NK-92 (cell line): Measurements from ENCODE around the gene SREK1.
"Not testable (repeated sequence)": the region's sequence is repeated elsewhere in the genome, so short reads cannot be mapped to it uniquely, and the experiment has no call there.

Experiments used
- DNase-seq: peaks from one replicate; lab custom pipeline; 2025; ENCODE audit not compliant: unreplicated experiment; lab: John Stamatoyannopoulos, UW

SREK1 gene, protein sequence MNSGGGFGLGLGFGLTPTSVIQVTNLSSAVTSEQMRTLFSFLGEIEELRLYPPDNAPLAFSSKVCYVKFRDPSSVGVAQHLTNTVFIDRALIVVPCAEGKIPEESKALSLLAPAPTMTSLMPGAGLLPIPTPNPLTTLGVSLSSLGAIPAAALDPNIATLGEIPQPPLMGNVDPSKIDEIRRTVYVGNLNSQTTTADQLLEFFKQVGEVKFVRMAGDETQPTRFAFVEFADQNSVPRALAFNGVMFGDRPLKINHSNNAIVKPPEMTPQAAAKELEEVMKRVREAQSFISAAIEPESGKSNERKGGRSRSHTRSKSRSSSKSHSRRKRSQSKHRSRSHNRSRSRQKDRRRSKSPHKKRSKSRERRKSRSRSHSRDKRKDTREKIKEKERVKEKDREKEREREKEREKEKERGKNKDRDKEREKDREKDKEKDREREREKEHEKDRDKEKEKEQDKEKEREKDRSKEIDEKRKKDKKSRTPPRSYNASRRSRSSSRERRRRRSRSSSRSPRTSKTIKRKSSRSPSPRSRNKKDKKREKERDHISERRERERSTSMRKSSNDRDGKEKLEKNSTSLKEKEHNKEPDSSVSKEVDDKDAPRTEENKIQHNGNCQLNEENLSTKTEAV

DNA sequence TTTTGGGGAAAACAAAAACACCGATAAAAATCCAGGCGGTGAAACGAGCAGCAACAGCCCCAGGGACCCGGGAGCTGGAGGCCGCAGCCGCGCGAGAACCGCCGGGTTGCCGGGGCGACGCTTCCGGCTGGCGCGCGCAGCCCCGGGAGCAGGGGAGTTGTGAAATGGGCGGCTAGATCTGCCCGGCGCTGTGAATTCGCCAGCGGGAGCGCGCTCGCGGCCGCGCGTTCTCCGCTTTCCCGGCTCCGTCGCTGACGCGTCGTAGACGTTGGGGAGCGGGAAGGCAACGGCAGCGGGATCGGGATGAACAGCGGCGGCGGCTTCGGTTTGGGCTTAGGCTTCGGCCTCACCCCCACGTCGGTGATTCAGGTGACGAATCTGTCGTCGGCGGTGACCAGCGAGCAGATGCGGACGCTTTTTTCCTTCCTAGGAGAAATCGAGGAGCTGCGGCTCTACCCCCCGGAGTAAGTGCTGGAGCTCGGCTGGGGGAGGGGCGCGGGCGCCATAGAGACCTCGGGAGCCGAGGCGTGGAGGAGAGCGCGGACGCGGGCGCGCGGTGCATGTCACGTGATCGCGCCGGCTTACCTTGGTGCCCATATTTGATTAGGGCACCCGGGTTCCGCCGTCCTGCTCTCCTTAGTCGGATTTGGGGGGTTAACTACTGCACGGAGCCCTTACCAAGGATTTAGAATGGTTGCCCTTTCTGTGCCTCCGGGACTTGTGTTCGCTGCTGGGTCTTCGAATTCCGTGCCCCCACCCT is at the start of gene SREK1:
Gene SREK1, plus strand, starts transcription at position 227 of the 760 bp plus-strand sequence. Its CDS starts 77 bp downstream, at position 304.
- no peak for DNase-seq

DNA sequence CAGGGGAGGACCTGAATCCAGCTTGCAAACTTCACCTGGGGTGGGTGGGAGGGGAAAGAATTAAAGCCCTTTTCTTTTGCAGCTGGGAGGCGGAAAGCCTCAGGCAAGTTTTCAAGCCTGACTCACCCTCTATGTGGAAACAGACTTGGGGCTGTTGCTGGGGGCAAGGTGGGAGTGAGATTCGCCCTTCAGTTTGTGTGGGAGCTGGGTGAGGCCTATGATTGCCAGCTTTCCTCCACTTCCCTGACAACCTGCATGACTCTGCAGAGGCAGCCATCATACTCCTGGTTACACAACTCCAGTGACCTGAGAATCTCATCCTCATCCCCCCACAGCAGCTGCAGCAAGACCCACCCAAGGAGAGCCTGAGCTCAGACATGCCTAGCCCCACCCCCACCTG is 43.2 kb upstream of the SREK1 start:
- no peak for DNase-seq

DNA sequence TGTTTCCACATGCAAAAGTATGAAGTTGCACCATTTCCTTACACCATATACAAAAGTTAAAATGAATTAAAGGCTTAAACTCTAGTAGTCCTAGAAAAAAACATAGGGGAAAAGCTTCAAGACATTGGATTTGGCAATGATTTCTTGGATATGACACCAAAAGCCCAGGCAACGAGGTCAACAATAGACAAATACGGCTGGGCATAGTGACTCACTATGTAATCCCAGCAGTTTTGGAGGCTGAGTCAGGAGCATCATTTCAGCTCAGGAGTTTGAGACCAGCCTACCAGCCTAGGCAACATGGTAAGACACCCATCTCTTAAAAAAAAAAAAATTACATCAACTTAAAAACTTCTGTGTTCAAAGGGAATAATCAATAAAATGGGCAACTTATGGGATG is 30.9 kb upstream of the SREK1 start:
- no peak for DNase-seq

DNA sequence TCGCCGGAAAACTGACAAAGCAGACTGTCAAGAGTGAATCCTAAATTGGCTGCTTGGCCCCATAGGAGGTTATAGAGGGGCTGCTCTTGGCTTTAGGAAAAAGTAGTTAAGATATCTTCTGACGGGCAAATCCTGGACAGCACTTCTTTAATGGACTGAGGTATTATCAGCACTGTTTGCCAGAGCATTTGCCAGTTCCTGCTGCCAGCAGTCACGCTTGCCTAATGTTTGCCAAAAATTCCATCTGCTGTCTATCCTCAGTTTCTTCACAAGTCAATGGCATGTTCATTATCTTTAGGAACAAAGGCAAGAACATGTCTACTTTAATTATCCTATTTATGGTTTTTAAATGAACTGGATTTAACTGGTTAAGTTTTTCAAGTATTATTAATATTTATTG is 25.8 kb upstream of the SREK1 start:
- DNase-seq, result no peak

DNA sequence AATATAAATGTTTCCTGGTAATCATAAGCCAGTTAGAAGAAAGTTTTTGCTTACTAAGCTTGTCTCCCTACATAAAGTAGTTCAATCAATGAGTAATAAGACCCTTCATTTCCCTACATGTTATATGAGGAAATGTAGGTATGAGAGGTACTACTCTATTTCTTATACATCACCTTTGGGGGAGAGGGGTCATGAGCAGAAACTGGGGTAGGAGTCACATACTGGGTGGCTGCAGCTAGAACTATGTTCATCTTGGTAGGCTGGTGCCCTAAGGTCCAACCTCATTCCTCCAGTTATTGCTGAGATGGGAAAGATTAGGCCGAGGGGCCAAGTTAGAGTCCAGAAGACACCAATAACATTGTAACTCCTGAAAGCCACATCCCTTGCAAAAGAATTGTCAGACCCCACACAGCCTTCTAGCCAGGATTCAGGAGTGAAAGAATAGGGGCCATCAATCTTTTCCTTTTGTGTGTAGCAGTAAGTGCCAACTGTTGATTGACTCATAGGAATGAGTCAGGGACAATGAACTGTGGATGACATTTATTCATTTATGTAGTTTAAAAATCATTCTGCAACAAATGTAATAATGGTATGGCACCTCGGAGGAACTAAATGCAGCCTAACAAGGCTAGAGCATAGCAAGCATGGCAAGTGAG is 21.6 kb upstream of the SREK1 start:
- DNase-seq, result no peak

DNA sequence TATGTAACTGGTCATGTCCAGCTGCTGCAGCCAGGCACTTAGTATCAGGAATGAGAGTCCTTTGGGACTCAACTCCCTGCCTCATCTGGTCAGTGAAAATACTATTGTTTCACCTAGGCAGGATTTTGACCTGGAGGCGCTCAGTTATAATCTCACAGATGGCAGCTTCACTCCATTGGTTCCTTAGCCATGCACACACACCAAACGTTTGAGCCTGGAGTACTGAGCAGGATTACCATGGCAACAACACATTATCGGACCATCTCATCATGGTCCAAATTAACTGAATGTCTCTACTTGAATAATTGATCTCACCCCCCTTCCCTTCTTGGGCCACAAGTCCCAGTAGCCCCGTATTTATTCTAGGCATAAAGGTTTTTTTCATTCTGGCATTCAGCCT is 15.0 kb upstream of the SREK1 start:
- no peak for DNase-seq

DNA sequence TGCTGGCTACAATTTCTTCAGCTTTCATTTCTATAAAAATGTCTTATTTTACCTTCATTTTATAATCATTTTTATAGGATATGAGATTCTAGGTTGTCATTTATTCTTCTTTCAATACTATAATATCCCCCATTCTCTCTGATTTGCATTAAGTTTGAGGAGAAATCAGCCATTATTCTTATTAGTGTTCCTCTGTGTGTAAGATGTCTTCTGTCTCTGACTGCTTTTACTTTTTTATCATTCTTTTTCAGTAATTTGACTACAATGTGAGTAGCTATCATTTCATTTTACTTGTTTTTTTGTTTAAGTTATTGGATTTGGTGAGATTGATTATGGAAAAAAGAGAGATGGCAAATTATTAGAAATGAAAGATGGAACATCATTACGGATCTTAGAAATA is 13.6 kb upstream of the SREK1 start:
- DNase-seq, result no peak

DNA sequence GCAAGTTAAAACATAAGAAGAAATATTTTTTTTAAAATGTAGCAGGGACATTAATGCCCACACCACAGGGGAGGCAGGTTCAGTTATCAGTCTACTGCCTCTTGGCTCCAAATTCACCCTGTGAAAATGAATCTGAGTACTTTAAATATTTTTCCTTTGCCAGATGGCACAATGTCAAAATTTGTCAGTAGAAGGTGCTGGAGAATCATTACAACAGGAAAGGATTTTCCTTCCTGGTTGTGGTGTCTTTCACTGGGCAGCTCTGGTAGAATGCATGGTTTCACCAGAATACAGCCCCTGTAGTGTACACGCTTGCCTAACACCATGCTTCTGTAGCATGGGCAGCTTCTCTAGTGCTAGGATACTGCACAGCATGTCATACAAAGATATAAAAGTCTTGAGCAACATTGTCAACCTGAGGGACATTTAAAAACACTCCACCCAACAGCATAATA is 9.7 kb upstream of the SREK1 start:
- no peak for DNase-seq

DNA sequence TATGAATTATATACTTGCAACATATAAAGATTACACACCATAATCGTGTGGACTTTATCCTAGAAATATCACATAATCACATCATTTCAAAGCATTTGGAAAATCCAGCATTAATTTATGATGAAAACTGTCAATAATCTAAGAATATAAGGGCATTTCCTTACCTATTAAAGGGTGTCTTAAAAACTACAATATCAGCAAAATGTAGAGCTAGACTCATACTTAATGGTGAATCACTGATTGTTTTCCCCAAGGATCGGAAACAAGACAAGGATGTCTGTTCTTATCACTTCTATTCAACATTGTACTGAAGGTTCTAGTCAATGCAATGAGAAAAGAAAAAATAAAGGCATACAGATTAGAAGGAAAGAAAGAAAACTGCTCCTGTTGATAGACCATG is 8.0 kb upstream of the SREK1 start:
- no peak for DNase-seq

DNA sequence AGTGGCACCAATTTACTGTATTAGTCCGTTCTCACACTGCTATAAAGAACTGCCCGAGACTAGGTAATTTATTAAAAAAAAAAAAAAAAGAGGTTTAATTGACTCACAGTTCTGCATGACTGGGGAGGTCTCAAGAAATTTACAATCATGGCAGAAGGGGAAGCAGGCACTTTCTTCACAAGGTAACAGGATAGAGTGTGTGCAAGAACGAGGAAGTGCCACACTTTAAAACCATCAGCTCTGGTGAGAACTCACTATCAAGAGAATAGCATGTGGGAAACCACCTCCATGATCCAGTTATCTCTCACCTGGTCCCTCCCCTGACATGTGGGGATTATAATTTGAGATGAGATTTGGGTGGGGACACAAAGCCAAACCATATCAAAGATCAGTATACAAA is 7.2 kb upstream of the SREK1 start:
- DNase-seq, result not testable (repeated sequence)

DNA sequence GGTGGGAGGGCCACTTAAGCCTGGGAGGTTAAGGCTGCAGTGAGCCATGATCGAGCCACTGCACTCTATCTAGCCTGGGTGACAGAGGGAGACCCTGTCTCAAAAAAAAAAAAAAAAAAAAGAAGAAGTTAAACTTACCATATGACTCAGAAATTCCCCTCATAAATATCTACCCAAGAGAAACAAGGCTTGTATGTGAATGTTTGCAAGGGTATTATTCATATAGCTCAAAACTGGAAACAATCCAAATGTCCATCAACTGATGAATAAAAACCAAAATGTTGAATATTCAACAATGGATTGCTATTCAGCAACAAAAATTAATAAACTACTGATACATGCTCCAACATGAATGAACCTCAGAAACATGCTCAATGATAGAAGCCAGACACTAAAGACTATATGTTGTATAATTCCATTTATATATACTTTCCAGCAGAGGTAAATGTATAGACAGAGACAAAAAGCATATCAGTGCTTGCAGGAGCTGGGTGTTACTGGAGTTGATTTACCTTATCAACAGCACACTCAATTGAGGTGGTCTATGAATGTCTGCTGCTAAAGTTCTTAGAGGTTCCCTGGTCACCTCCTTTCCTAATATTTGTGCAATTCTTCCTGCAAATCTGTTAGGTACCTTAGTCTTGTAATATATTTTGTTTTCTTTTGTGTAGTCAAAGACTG is 5.3 kb upstream of the SREK1 start:
- no peak for DNase-seq

DNA sequence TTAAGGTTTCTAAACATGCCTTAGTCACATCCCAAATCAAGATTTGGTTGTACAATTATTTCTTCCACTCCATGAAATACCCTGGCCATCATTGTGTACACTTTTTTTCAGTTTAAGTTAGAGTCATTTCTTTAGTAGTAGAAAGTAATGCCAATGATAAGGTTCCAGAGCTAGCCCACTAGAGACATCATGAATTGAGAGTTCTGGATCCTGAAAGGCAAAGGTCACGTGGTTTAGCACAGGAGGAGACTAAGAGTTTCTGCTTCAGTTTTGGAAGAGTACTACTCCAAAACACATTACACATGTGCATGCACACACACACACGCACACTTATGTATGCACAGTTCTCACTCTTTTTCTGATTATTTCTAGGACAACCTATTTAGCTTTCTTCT is 4.8 kb upstream of the SREK1 start:
- DNase-seq, result no peak

DNA sequence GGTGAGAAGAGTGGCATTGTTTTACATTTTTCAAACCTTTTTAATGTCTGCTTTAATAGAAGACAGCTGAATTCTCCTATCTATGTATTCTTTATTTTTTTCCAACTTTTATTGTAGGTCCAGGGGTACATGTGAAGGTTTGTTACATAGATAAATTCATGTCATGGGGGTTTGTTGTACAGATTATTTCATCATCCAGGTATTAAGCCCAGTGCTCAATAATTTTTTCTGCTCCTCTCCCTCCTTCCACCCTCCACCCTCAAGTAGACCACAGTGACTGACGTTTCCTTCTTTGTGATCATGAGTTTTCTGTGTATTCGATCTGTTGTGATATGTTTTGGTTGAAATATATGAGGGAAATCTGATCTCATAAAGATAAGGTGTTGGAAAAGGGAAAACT is 1.7 kb upstream of the SREK1 start:
- no peak for DNase-seq

DNA sequence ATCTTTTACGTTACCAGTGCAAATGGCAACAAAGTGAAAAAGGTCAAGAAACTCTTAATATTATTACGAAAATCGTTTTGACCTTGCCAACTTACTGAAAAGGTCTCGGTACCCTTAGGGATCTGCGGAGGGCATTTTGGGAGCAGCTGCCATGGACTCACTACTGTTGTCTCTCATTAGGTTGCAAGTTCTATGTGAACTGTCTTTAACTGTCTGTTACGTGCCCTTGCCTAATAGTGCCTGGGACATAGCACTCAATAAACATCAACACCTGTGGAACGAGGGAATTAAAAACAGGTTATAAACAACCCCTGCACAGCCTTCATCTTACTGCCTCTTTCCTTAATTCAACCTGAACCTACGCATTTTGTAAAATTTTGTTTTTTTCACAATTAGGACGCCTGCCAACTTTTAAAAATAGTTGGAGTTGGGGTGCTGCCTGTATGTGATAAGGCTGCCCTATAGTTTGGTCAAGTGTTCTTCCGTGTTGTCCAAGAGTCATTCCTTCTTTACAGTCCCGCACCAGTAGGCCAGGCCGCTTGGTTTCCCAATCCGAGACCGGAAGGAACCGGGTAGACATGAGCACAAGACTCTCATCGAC is 527 bp upstream of the SREK1 start:
- DNase-seq, result no peak

DNA sequence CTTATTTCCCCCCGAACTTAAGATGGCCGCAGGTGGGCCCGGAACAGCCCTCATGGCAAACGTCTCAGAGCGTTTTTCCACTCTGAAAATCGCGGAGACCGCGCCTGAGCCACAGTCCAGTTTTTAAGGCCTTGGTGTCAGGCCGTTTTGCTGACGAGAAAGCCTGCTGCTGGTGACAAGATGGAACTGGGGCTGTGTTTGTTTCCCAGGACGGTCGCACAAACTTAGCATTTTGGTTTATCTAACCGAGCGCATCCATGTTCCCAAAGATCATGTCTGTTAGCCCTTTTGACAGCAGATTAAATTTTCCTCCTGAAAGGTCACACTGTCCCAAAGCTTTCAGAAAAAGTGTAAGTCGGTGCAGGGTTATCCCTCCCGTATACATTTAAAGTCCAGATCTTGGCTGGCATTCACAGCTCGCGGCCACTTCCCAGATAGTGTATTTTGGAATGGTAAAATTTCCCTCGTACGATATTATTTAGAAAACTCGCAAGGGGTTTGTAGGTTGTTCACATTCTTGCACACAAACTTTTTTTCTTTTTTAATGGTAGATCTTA is 812 bp downstream of the SREK1 start:
- DNase-seq, result no peak

DNA sequence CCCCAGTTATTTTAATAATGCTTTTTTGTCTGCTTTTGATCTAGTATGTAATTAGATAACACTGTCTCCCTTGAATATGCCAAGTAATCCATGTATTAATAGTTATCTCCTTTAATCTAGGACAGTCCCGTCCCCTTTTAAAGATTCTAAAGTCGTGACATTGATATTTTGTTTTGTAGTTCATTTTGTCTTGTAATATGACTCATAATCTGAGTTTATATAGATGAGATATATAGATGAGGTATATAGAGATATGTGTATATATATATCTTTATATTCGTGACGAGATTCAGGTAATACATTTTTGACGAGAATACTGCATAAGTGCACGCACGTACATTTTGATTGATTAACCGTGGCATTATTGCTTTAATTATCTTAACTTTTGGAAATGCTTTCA is 1.6 kb downstream of the SREK1 start:
- DNase-seq, result no peak

DNA sequence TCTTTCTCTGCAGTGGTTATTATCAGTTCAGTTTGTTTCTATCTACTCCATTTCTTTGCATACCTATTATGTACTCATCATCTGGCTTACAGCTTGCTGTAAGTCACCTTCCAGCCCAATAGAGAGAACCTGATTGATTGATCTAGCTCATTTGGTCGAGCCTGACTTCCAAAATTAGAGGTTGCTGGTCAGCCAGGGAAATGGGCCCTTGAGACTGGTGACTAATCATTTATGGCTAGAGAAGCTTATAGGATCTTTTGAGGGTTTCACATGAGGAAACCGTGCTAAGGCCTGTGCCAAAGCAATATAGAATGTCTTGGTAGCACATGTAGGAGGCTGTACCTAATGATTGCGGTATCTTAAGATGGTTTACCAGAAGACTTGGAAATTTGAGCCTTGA is 5.8 kb downstream of the SREK1 start:
- DNase-seq, result no peak

DNA sequence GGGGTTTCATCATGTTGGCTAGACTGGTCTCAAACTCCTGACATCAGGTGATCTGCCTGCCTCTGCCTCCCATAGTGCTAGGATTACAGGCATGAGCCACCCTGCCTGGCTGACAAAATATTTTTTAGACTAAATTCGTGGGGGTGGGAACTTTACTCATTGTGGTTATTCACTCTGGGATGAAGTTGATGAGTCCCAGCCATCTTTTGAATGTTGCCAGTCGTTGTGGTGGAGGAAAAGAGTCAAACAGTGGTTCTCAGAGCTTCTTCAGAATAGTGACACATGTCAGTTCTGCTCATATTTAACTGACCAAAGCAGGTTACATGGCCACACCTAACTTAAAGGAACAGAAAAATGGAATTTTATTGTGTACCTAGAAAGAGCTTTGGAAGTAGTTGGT is 6.9 kb downstream of the SREK1 start:
- DNase-seq, result no peak

DNA sequence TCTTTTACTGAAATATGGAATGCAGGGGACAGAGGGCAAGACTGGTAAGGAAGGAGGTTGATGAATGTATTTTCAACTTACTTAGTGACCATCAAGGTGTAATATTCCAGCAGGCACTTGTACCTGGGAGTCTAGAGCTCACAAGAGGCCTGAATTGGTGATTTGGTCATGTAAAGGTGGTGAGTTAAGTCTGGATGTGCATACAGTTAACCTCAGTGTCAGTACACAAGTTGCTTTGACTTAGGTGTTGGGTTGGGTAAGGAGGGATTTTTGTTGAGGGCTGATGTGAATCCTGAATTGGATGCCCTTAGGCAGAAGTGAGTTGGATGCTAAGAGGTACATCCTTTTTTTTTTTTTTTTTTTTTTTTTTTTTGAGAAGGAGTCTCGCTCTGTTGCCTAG is 7.4 kb downstream of the SREK1 start:
- DNase-seq, result no peak

DNA sequence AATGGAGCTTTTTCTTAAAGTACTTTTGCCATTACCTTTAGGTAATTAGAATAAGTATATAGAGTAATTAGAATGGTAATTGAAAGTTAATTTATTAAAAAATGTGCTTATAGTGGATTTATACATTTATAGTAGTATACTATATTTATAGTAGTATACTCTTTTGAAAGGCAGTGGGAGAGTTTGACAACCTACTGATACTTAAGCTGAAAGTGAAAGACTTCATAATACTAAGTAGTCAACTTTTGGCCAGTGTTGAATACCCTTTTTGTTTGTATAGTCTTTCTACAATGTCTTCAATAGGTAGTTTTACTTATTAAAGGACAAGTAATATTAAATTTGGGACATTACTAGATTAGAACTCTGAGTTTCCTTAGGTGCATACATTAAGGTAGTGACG is 12.9 kb downstream of the SREK1 start:
- DNase-seq, result no peak
